CD1c-positive myeloid dendritic cell (primary cell): ENCODE data around the gene ITSN1.
"Not testable (repeated sequence)": the region's sequence is repeated elsewhere in the genome, so short reads cannot be mapped to it uniquely, and the experiment has no call there.

Source experiments
- DNase-seq: peaks from one replicate; pipeline ENCODE4 v3.0.0-alpha.2; 2016; ENCODE audit errors: extremely low spot score

ITSN1 gene

GRCh38 chr21:33682992-33683627 is 40.8 kb downstream of the ITSN1 start:
- DNase-seq, result no peak

- DNase-seq, result no peak
These were observed 41.8 kb downstream of the ITSN1 start for GRCh38 chr21:33684068-33684467.

GRCh38 chr21:33684923-33685560 is 42.7 kb downstream of the ITSN1 start:
- DNase-seq, result no peak

- DNase-seq, result peak; percentile 16
These were observed 43.4 kb downstream of the ITSN1 start for GRCh38 chr21:33685613-33686197.

GRCh38 chr21:33686386-33686785 is 44.1 kb downstream of the ITSN1 start:
- no peak for DNase-seq

- DNase-seq, result no peak
These were observed 45.3 kb downstream of the ITSN1 start for GRCh38 chr21:33687634-33688033.

GRCh38 chr21:33688353-33688752 is 46.1 kb downstream of the ITSN1 start:
- no peak for DNase-seq

GRCh38 chr21:33690874-33691273 is 48.6 kb downstream of the ITSN1 start:
- no peak for DNase-seq

GRCh38 chr21:33691945-33692603 is 49.8 kb downstream of the ITSN1 start:
- DNase-seq, result no peak

GRCh38 chr21:33695813-33696212 is 53.5 kb downstream of the ITSN1 start:
- DNase-seq, result no peak

GRCh38 chr21:33696465-33696864 is 54.2 kb downstream of the ITSN1 start:
- DNase-seq, result no peak

- DNase-seq, result no peak
These were observed 56.0 kb downstream of the ITSN1 start for GRCh38 chr21:33698087-33698860.

- DNase-seq, result no peak
These were observed 57.0 kb downstream of the ITSN1 start for GRCh38 chr21:33699277-33699676.

- DNase-seq, result no peak
These were observed 58.2 kb downstream of the ITSN1 start for GRCh38 chr21:33700491-33700890.

GRCh38 chr21:33703750-33704606 is 61.7 kb downstream of the ITSN1 start:
- DNase-seq, result no peak

- DNase-seq, result no peak
These were observed 65.5 kb downstream of the ITSN1 start for GRCh38 chr21:33707846-33708245.

- DNase-seq, result no peak
These were observed 66.6 kb downstream of the ITSN1 start for GRCh38 chr21:33708874-33709273.

GRCh38 chr21:33712022-33712803 is 69.9 kb downstream of the ITSN1 start:
- DNase-seq, result no peak

- DNase-seq, result no peak
These were observed 78.8 kb downstream of the ITSN1 start for GRCh38 chr21:33721081-33721480.

- not testable (repeated sequence) for DNase-seq
These were observed 86.8 kb downstream of the ITSN1 start for GRCh38 chr21:33729139-33729538.
